ENCODE measurements around the gene AWAT2.

AWAT2 gene

GRCh38 chrX:70039758-70040157 lies 10.0 kb downstream of the AWAT2 start:
- TF ChIP-seq, protein P1, sequence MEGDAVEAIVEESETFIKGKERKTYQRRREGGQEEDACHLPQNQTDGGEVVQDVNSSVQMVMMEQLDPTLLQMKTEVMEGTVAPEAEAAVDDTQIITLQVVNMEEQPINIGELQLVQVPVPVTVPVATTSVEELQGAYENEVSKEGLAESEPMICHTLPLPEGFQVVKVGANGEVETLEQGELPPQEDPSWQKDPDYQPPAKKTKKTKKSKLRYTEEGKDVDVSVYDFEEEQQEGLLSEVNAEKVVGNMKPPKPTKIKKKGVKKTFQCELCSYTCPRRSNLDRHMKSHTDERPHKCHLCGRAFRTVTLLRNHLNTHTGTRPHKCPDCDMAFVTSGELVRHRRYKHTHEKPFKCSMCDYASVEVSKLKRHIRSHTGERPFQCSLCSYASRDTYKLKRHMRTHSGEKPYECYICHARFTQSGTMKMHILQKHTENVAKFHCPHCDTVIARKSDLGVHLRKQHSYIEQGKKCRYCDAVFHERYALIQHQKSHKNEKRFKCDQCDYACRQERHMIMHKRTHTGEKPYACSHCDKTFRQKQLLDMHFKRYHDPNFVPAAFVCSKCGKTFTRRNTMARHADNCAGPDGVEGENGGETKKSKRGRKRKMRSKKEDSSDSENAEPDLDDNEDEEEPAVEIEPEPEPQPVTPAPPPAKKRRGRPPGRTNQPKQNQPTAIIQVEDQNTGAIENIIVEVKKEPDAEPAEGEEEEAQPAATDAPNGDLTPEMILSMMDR (IDR thresholded peaks at IDR 0.05; ENCODE audit: unreplicated experiment in 3 of 3): no peak
- Mint-ChIP-seq H3K27ac (no peak overlapping the region), H3K4me1 (no peaks in the 10 kb centered on the region), H3K9me3 (peaks cover 1% of the 10 kb centered on the region), H3K27me3 (ENCODE audit: low read depth) (peaks cover 7% of the 10 kb centered on the region), H3K36me3 (ENCODE audit: low read depth) (no peaks in the 10 kb centered on the region), H3K4me3 (no peak overlapping the region)

- TF ChIP-seq, protein P1 (IDR thresholded peaks at IDR 0.05; ENCODE audit: unreplicated experiment in 3 of 3): no peak
- Mint-ChIP-seq H3K36me3 (ENCODE audit: low read depth) (no peaks in the 10 kb centered on the region), H3K27ac (no peak overlapping the region), H3K27me3 (ENCODE audit: low read depth) (peaks cover 7% of the 10 kb centered on the region), H3K9me3 (no peaks in the 10 kb centered on the region), H3K4me1 (no peaks in the 10 kb centered on the region), H3K4me3 (no peak overlapping the region)
Observed at GRCh38 chrX:70038951-70039350, 10.8 kb downstream of the AWAT2 start.

DNA sequence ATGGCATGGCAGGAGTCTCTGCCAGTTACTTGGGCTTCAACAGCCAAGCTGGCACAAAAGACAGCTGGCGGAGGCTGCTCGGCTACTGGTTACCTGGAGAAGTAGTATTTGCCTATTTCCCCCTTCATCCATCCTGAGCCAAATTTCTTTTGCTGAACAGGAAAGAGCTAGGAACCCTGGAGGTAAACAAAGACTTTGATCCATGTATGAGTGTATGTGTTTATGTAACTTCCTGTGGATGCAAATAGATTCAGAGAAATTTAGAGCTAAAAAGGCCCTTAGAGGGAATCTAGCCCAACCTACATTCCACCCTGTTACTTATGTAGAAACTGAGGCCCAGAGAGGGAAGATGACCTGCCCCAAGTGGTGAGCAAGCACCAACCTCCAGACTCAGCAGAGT lies 11.2 kb downstream of the AWAT2 start:
- Mint-ChIP-seq H3K4me1 (no peaks in the 10 kb centered on the region), H3K4me3 (no peak overlapping the region), H3K36me3 (ENCODE audit: low read depth) (no peaks in the 10 kb centered on the region), H3K27me3 (ENCODE audit: low read depth) (peaks cover 7% of the 10 kb centered on the region), H3K9me3 (no peaks in the 10 kb centered on the region), H3K27ac (no peak overlapping the region)
- TF ChIP-seq, protein P1 (IDR thresholded peaks at IDR 0.05; ENCODE audit: unreplicated experiment in 3 of 3): no peak

DNA sequence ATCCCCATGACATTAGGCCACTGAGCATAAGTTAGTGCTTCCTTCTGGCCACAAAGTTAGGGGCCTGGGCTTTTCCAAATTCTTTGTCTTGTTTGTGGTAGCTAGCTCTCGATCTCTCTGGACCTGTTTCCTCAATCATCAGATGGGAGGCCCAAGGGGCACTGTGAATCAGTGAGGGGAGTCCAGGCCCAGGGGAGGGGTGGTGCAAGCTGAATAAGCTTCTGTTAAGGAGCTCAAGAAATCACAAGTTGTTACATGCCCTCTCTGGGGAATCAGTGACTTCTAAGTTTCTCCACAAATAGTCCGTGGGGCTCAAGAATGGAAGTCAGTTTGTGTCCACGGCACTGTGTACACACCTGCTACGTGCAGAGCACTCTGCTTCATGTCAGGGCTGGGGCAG lies 15.1 kb downstream of the AWAT2 start:
- H3K27me3 Mint-ChIP-seq (ENCODE audit: low read depth): peaks cover 7% of the 10 kb centered on the region
- H3K4me1 Mint-ChIP-seq: peaks cover 15% of the 10 kb centered on the region
- H3K27ac Mint-ChIP-seq: no peak overlapping the region
- H3K4me3 Mint-ChIP-seq: no peak overlapping the region
- TF ChIP-seq, protein P1 (IDR thresholded peaks at IDR 0.05; ENCODE audit: unreplicated experiment in 3 of 3): no peak
- H3K36me3 Mint-ChIP-seq (ENCODE audit: low read depth): no peaks in the 10 kb centered on the region
- peaks cover 2% of the 10 kb centered on the region for H3K9me3 Mint-ChIP-seq

GRCh38 chrX:70033348-70034051 lies 16.2 kb downstream of the AWAT2 start:
- Mint-ChIP-seq H3K27ac (peak overlapping the region in 2 of 3 experiments; percentile 1 to 9), H3K4me1 (peaks cover 15% of the 10 kb centered on the region), H3K4me3 (no peak overlapping the region), H3K27me3 (ENCODE audit: low read depth) (peaks cover 6% of the 10 kb centered on the region), H3K9me3 (peaks cover 2% of the 10 kb centered on the region), H3K36me3 (ENCODE audit: low read depth) (no peaks in the 10 kb centered on the region)
- TF ChIP-seq, protein P1 (IDR thresholded peaks at IDR 0.05; ENCODE audit: unreplicated experiment in 3 of 3): peak in 1 of 3 experiments; percentile 24

- Mint-ChIP-seq H3K4me3 (no peak overlapping the region), H3K27ac (peak overlapping the region in 1 of 3 experiments; percentile 1), H3K36me3 (ENCODE audit: low read depth) (no peaks in the 10 kb centered on the region), H3K4me1 (peaks cover 15% of the 10 kb centered on the region), H3K27me3 (ENCODE audit: low read depth) (peaks cover 4% of the 10 kb centered on the region), H3K9me3 (peaks cover 2% of the 10 kb centered on the region)
- TF ChIP-seq, protein P1 (IDR thresholded peaks at IDR 0.05; ENCODE audit: unreplicated experiment in 3 of 3): no peak
Observed at GRCh38 chrX:70032792-70033191, 16.9 kb downstream of the AWAT2 start.

Measured in nephron (organoid).